SK-N-SH (cell line): ENCODE results near the gene HLA-DQB1. TPM values are rescaled to one million over a fixed set of nuclear protein-coding genes. Genes with fewer than 3 reads are reported as not detected.

Experiments
- CTCF ChIA-PET: fragments of 300-600, 350-600 bp; formaldehyde crosslinking; extraction: SDS; loops from one replicate; lab custom pipeline; 2021; lab: Yijun Ruan, JAX
- POLR2A ChIA-PET: fragments of 350-600 bp; sonication (Branson Sonifier 250); formaldehyde crosslinking; extraction: SDS; loops from one replicate; lab custom pipeline; 2020; ENCODE audit warnings: antibody characterized with exemption, inconsistent platforms; lab: Yijun Ruan, JAX
- DNase-seq: peaks from one replicate; pipeline ENCODE4 v3.0.0; 2012
- H2AFZ ChIP-seq: fragments of 200-600 bp; sonication (generic); 2 replicates; pipeline ENCODE4 v1.8.1; 2016; ENCODE audit warnings: antibody characterized with exemption, mild to moderate bottlenecking, low read depth
- H3F3A ChIP-seq: fragments of 200-600 bp; sonication (generic); replicated peaks from 2 replicates; pipeline ENCODE3; 2016; ENCODE audit warnings: antibody characterized with exemption, mild to moderate bottlenecking; ENCODE audit not compliant: insufficient read depth
- H3K27ac ChIP-seq, 2 experiments: fragments of 200-500 bp in 1 of 2; fragments of 200-600 bp in 1 of 2; sonication (Bioruptor generic) in 1 of 2; sonication (generic), shearing (Covaris generic) in 1 of 2; 2 replicates each; pipeline versions ENCODE4 v1.5.1 to v1.6.1; 2014 to 2016; ENCODE audit warnings: low read depth in 2 of 2, inconsistent platforms in 1 of 2, low read length in 1 of 2, mild to moderate bottlenecking in 1 of 2, mixed read lengths in 1 of 2
- H3K27me3 ChIP-seq: fragments of 200-600 bp; sonication (generic), shearing (Covaris generic); 2 replicates; pipeline ENCODE4 v1.6.1; 2016; ENCODE audit warnings: mixed run types; ENCODE audit not compliant: insufficient read depth
- H3K36me3 ChIP-seq, 2 experiments: fragments of 200-500 bp in 1 of 2; fragments of 200-600 bp in 1 of 2; sonication (Bioruptor generic) in 1 of 2; sonication (generic) in 1 of 2; replicated peaks in 1 of 2; 2 replicates each; pipeline versions ENCODE3 to v1.5.1; 2014 to 2016; ENCODE audit warnings: low read length in 1 of 2, mild to moderate bottlenecking in 1 of 2; ENCODE audit not compliant: insufficient read depth in 2 of 2, control insufficient read depth in 1 of 2
- H3K4me1 ChIP-seq, 2 experiments: fragments of 200-500 bp in 1 of 2; fragments of 200-600 bp in 1 of 2; sonication (Bioruptor generic) in 1 of 2; sonication (generic), shearing (Covaris generic) in 1 of 2; 2 replicates each; pipeline versions ENCODE4 v1.5.1 to v1.6.1; 2014 to 2016; ENCODE audit warnings: low read depth in 1 of 2, low read length in 1 of 2, mixed run types in 1 of 2; ENCODE audit not compliant: insufficient read depth in 2 of 2, control insufficient read depth in 1 of 2
- H3K4me2 ChIP-seq: fragments of 200-600 bp; sonication (generic), shearing (Covaris generic); 2 replicates; pipeline ENCODE4 v1.6.1; 2017; ENCODE audit warnings: mixed run types
- H3K4me3 ChIP-seq, 2 experiments: fragments of 200-500 bp in 1 of 2; fragments of 200-600 bp in 1 of 2; sonication (Bioruptor generic) in 1 of 2; sonication (generic), shearing (Covaris generic) in 1 of 2; 2 replicates each; pipeline versions ENCODE4 v1.5.1 to v1.8.1; 2014 to 2016; ENCODE audit warnings: low read depth in 2 of 2, inconsistent platforms in 1 of 2, low read length in 1 of 2, mild to moderate bottlenecking in 1 of 2, mixed read lengths in 1 of 2, moderate library complexity in 1 of 2
- H3K79me2 ChIP-seq: fragments of 200-600 bp; sonication (generic); 2 replicates; pipeline ENCODE4 v1.8.1; 2017; ENCODE audit warnings: mild to moderate bottlenecking; ENCODE audit not compliant: insufficient read depth
- H3K9ac ChIP-seq: fragments of 200-600 bp; sonication (generic); 2 replicates; pipeline ENCODE4 v1.6.1; 2017; ENCODE audit warnings: mixed run types
- H3K9me2 ChIP-seq: fragments of 200-600 bp; sonication (generic); 2 replicates; pipeline ENCODE4 v1.6.1; 2017; ENCODE audit warnings: mixed run types
- H3K9me3 ChIP-seq: fragments of 200-600 bp; sonication (generic); 2 replicates; pipeline ENCODE4 v1.6.1; 2017; ENCODE audit warnings: mixed run types, mild to moderate bottlenecking, moderate library complexity
- H4K20me1 ChIP-seq: fragments of 200-600 bp; sonication (generic); 2 replicates; pipeline ENCODE4 v1.6.1; 2017; ENCODE audit warnings: mild to moderate bottlenecking, mixed run types; ENCODE audit not compliant: insufficient read depth
- CTCF ChIP-seq: fragments of 200-600 bp; sonication (generic); IDR thresholded peaks from 2 replicates; pipeline ENCODE4 v1.6.1; 2017; ENCODE audit warnings: antibody characterized with exemption, mild to moderate bottlenecking, moderate library complexity
- FOSL2 ChIP-seq: IDR thresholded peaks from 2 replicates; pipeline ENCODE4 v1.4.0; 2012; ENCODE audit warnings: low read depth, mild to moderate bottlenecking, moderate library complexity, borderline replicate concordance
- FOXJ3 ChIP-seq: sonication (generic); formaldehyde crosslinking; IDR thresholded peaks from 2 replicates; pipeline ENCODE4 v1.5.1; 2020; ENCODE audit warnings: mild to moderate bottlenecking, missing genetic modification reagents
- FOXM1 ChIP-seq: IDR thresholded peaks from 2 replicates; pipeline ENCODE4 v1.4.0; 2012; ENCODE audit warnings: low read depth, mild to moderate bottlenecking
- GABPA ChIP-seq: IDR thresholded peaks from 2 replicates; pipeline ENCODE4 v1.4.0; 2012; ENCODE audit warnings: low read depth, mild to moderate bottlenecking
- MAX ChIP-seq: IDR thresholded peaks from 2 replicates; pipeline ENCODE4 v1.4.0; 2012; ENCODE audit warnings: low read depth
- MXI1 ChIP-seq: IDR thresholded peaks from 2 replicates; pipeline ENCODE4 v1.6.1; 2012; ENCODE audit warnings: mild to moderate bottlenecking, low read depth, low read length, improper control_type of control experiment
- NRF1 ChIP-seq: IDR thresholded peaks from 2 replicates; pipeline ENCODE4 v1.6.1; 2012; ENCODE audit warnings: low read depth, mild to moderate bottlenecking, low read length
- POLR2AphosphoS5 ChIP-seq: IDR thresholded peaks from 2 replicates; pipeline ENCODE4 v1.6.1; 2012; ENCODE audit warnings: low read depth, low read length
- RCOR1 ChIP-seq: fragments of 150-350 bp; IDR thresholded peaks from 2 replicates; pipeline ENCODE4 v1.6.1; 2017; ENCODE audit warnings: antibody characterized with exemption, low read length
- REST ChIP-seq: IDR thresholded peaks from 2 replicates; pipeline ENCODE4 v1.6.1; 2012; ENCODE audit warnings: mild to moderate bottlenecking, low read depth, low read length, moderate library complexity
- SIN3A ChIP-seq: IDR thresholded peaks from 2 replicates; pipeline ENCODE4 v1.6.1; 2012; ENCODE audit warnings: low read depth, mild to moderate bottlenecking, low read length, moderate library complexity, borderline replicate concordance
- SMC3 ChIP-seq: IDR thresholded peaks from 2 replicates; pipeline ENCODE4 v1.6.1; 2012; ENCODE audit warnings: low read depth, low read length, improper control_type of control experiment
- TAF1 ChIP-seq: IDR thresholded peaks from 2 replicates; pipeline ENCODE4 v1.6.1; 2012; ENCODE audit warnings: low read depth, mild to moderate bottlenecking, low read length, moderate library complexity, borderline replicate concordance
- TCF12 ChIP-seq: IDR thresholded peaks from 2 replicates; pipeline ENCODE4 v1.4.0; 2012
- USF1 ChIP-seq: IDR thresholded peaks from 2 replicates; pipeline ENCODE4 v1.4.0; 2012; ENCODE audit warnings: low read depth, borderline replicate concordance
- USF2 ChIP-seq: fragments of 150-350 bp; IDR thresholded peaks from 2 replicates; pipeline ENCODE4 v1.6.1; 2017; ENCODE audit warnings: antibody characterized with exemption, low read length, low read depth, borderline replicate concordance
- YY1 ChIP-seq: IDR thresholded peaks from 2 replicates; pipeline ENCODE4 v1.4.0; 2012; ENCODE audit warnings: low read depth, mild to moderate bottlenecking
- ZBTB33 ChIP-seq: IDR thresholded peaks from 2 replicates; pipeline ENCODE4 v1.4.0; 2012; ENCODE audit warnings: low read depth, borderline replicate concordance
- WGBS: methylation state at CpG from one replicate; pipeline ENCODE4 v1.1.6; 2017; ENCODE audit warnings: low lambda C conversion rate; 5-methylcytosine and 5-hydroxymethylcytosine counted together
- polyA plus RNA-seq, 3 experiments: library from polyadenylated mRNA; depleted of rRNA; stranded (reverse); fragments of >200 nt; gene quantifications; 2 replicates each; pipeline ENCODE4 v1.2.3, GENCODE V29; 2012

HLA-DQB1 gene
- polyA plus RNA-seq, 1 of the 3 experiments (the other 2 are of a cell fraction), result not detected

GRCh38 chr6:32643904-32644303 is 22.6 kb downstream of the HLA-DQB1 start:
- H2AFZ ChIP-seq, result no peak overlapping the region
- H3K4me2 ChIP-seq, result no peak overlapping the region
- ChIA-PET CTCF (no interaction called here), POLR2A (no interaction called here)
- no peaks in the 10 kb centered on the region for H3K79me2 ChIP-seq
- H3K27me3 ChIP-seq, result no peaks in the 10 kb centered on the region
- no peaks in the 10 kb centered on the region for H3F3A ChIP-seq
- no peak overlapping the region for H3K9ac ChIP-seq
- TF ChIP-seq YY1 (no peak), NRF1 (no peak), FOXJ3 (no peak), REST (no peak)
- 6% methylated on average over 4 of the region's 4 CpGs for WGBS
- no peaks in the 10 kb centered on the region for H3K4me1 ChIP-seq
- H4K20me1 ChIP-seq, result no peaks in the 10 kb centered on the region
- H3K27ac ChIP-seq, result no peak overlapping the region
- no peaks in the 10 kb centered on the region for H3K9me2 ChIP-seq
- H3K4me3 ChIP-seq, result no peak overlapping the region
- no peaks in the 10 kb centered on the region for H3K36me3 ChIP-seq
- no peaks in the 10 kb centered on the region for H3K9me3 ChIP-seq
- DNase-seq, result no peak

GRCh38 chr6:32642720-32643106 is 23.7 kb downstream of the HLA-DQB1 start:
- no peaks in the 10 kb centered on the region for H3F3A ChIP-seq
- 0% methylated on average over 5 of the region's 6 CpGs for WGBS
- DNase-seq, result no peak
- no peak overlapping the region for H3K4me3 ChIP-seq
- no peaks in the 10 kb centered on the region for H4K20me1 ChIP-seq
- no peaks in the 10 kb centered on the region for H3K9me3 ChIP-seq
- no peak overlapping the region for H3K9ac ChIP-seq
- H3K4me2 ChIP-seq, result no peak overlapping the region
- H3K79me2 ChIP-seq, result no peaks in the 10 kb centered on the region
- ChIA-PET CTCF (no interaction called here), POLR2A (no interaction called here)
- H3K27me3 ChIP-seq, result no peaks in the 10 kb centered on the region
- no peak overlapping the region for H3K27ac ChIP-seq
- H2AFZ ChIP-seq, result no peak overlapping the region
- TF ChIP-seq FOXJ3, result no peak
- TF ChIP-seq MAX, result no peak
- TF ChIP-seq SIN3A, result no peak
- no peak for TF ChIP-seq POLR2AphosphoS5
- no peak for TF ChIP-seq RCOR1
- no peak for TF ChIP-seq TAF1
- TF ChIP-seq CTCF, result no peak
- no peak for TF ChIP-seq SMC3
- TF ChIP-seq MXI1, result no peak
- no peak for TF ChIP-seq USF2
- TF ChIP-seq FOSL2, result no peak
- TF ChIP-seq FOXM1, result no peak
- no peak for TF ChIP-seq TCF12
- no peak for TF ChIP-seq ZBTB33
- TF ChIP-seq USF1, result no peak
- TF ChIP-seq GABPA, result no peak
- no peaks in the 10 kb centered on the region for H3K4me1 ChIP-seq
- H3K36me3 ChIP-seq, result no peaks in the 10 kb centered on the region
- no peaks in the 10 kb centered on the region for H3K9me2 ChIP-seq
